ENCODE measurements around the gene PSD4.

DNA sequence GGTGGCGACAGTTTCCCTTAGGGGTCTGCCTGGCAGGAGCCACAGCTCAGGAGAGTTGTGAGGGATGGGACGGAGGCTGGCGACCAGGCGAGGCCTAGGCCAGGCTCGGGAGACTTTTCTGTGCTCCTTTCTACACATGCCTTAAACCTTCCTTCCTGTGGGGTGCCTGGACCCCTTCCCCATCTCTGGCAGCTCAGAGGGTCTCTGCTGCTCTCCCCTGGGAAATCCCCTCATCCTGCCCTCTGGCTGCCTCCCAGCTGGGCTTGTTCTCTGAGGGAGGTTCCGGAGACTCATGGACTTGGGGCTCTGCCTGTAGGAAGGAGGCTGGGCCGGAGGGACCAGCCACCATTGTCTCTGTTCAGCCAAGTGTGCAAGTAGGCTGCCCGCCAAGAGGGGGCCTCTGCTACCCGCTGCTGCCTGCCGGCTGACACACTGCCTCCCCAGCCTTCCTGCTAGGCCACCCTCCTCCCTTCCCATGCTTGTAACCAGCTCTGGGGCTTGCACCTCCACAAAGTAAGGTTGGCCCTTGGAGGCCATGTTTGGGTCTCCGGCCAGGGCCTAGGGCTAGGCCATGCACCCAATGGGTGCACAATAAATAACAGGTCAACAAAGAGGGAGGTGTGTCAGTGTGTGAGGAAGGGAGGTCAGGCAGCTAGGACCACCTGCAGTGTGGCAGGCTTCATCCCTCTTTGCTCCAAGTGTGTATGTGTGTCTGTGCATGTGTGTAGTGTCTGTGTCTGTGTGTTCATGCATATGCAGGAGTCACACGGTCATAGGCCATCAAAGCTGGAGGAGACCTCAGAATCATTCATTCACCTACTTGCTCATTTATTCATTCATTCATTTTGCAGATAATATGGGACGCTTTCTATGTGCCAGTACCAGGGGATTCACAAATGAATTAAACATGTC is 28.8 kb downstream of the PSD4 start:
- no peak for TF ChIP-seq EP300 (IDR thresholded peaks at IDR 0.05)
- TF ChIP-seq POLR2A (IDR thresholded peaks at IDR 0.05): no peak
- TF ChIP-seq, protein P1, sequence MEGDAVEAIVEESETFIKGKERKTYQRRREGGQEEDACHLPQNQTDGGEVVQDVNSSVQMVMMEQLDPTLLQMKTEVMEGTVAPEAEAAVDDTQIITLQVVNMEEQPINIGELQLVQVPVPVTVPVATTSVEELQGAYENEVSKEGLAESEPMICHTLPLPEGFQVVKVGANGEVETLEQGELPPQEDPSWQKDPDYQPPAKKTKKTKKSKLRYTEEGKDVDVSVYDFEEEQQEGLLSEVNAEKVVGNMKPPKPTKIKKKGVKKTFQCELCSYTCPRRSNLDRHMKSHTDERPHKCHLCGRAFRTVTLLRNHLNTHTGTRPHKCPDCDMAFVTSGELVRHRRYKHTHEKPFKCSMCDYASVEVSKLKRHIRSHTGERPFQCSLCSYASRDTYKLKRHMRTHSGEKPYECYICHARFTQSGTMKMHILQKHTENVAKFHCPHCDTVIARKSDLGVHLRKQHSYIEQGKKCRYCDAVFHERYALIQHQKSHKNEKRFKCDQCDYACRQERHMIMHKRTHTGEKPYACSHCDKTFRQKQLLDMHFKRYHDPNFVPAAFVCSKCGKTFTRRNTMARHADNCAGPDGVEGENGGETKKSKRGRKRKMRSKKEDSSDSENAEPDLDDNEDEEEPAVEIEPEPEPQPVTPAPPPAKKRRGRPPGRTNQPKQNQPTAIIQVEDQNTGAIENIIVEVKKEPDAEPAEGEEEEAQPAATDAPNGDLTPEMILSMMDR (IDR thresholded peaks at IDR 0.05): no peak
